Hair follicular keratinocyte (primary cell): ENCODE data around the gene DYNLL1. TPM values are rescaled to one million over a fixed set of nuclear protein-coding genes. Genes with fewer than 3 reads are reported as not detected.

Source experiments
- total RNA-seq: library from RNA; depleted of rRNA; stranded (reverse); fragments of >200 nt; gene quantifications from 2 replicates; pipeline ENCODE4 v1.2.3, GENCODE V29; 2015

DYNLL1 gene
- 274 and 414 TPM in 2 replicates for total RNA-seq

GRCh38 chr12:120495731-120496412 lies at the start of gene DYNLL1:
Gene DYNLL1 (plus strand): TSS chr12:120496113. CDS start chr12:120496422, 309 bp downstream.

GRCh38 chr12:120469450-120470149 lies 26.3 kb upstream of the DYNLL1 start, which contains the start of gene SRSF9:
Gene SRSF9 (minus strand): TSS chr12:120469748. CDS start chr12:120469609, 139 bp downstream.

GRCh38 chr12:120528861-120529525 lies 33.1 kb downstream of the DYNLL1 start, which contains the start of gene COQ5:
Gene COQ5 (minus strand): TSS chr12:120529158. CDS start chr12:120529141, 17 bp downstream.

GRCh38 chr12:120534203-120534702 lies 38.3 kb downstream of the DYNLL1 start, which contains the start of gene RNF10:
Gene RNF10 (plus strand): TSS chr12:120534356. CDS start chr12:120534812, 456 bp downstream.

Other genes with a start within 250 kb of the DYNLL1 start
- gene PXN, start 230.4 kb upstream of the DYNLL1 start, total RNA-seq = 188 and 191 TPM in 2 replicates
- under 0.01 TPM in 2 replicates for gene RNU4-2, start 204.2 kb upstream of the DYNLL1 start, total RNA-seq
- gene RNU4-1, start 202.9 kb upstream of the DYNLL1 start, total RNA-seq = under 0.01 TPM in 2 replicates
- gene SIRT4, start 193.8 kb upstream of the DYNLL1 start, total RNA-seq = 0.49 and 0.62 TPM in 2 replicates
- not detected in 2 replicates for gene PLA2G1B, start 168.3 kb upstream of the DYNLL1 start, total RNA-seq
- not detected in 2 replicates for gene MSI1, start 126.9 kb upstream of the DYNLL1 start, total RNA-seq
- 742 and 768 TPM in 2 replicates for gene COX6A1, start 58.0 kb upstream of the DYNLL1 start, total RNA-seq
- 28.4 and 45.9 TPM in 2 replicates for gene TRIAP1, start 49.7 kb upstream of the DYNLL1 start, total RNA-seq
- 13.2 and 15.9 TPM in 2 replicates for gene GATC, start 49.7 kb upstream of the DYNLL1 start, total RNA-seq
- gene SRSF9, start 26.4 kb upstream of the DYNLL1 start, total RNA-seq = 98.9 and 124 TPM in 2 replicates
- gene COQ5, start 33.0 kb downstream of the DYNLL1 start, total RNA-seq = 28.4 and 31.8 TPM in 2 replicates
- gene RNF10, start 38.2 kb downstream of the DYNLL1 start, total RNA-seq = 79.1 and 79.4 TPM in 2 replicates
- 44.7 and 68.0 TPM in 2 replicates for gene POP5, start 85.3 kb downstream of the DYNLL1 start, total RNA-seq
- 0.30 TPM in 1 of 2 replicates, not detected in the other for gene CABP1, start 144.5 kb downstream of the DYNLL1 start, total RNA-seq
- 66.6 and 67.6 TPM in 2 replicates for gene MLEC, start 191.0 kb downstream of the DYNLL1 start, total RNA-seq
- gene UNC119B, start 214.3 kb downstream of the DYNLL1 start, total RNA-seq = 15.9 and 24.4 TPM in 2 replicates
- gene ACADS, start 229.7 kb downstream of the DYNLL1 start, total RNA-seq = 8.5 and 19.1 TPM in 2 replicates